Naive B cell (primary cell): ENCODE results near the gene DENND5B. TPM values are rescaled to one million over a fixed set of nuclear protein-coding genes. Genes with fewer than 3 reads are reported as not detected.
A peak's percentile ranks its signal among the peaks of the same experiment; 100 is the strongest.
"Not testable (repeated sequence)": the region's sequence is repeated elsewhere in the genome, so short reads cannot be mapped to it uniquely, and the experiment has no call there.

ENCODE experiments used
- ATAC-seq, 2 donors: fragments of 150-1000 bp; cut with Tn5 transposase; 2 replicates each; pipeline ENCODE4 v1.10.0; 2021; ENCODE audit warnings: low read depth in 2 of 2, mild to moderate bottlenecking in 2 of 2, moderate library complexity in 2 of 2
- DNase-seq: peaks from one replicate; pipeline ENCODE4 v3.0.0; 2022
- H3K27ac Mint-ChIP-seq, 6 donors: one replicate each; pipeline ENCODE4 v1.8.0; 2020 to 2022; ENCODE audit warnings: mild to moderate bottlenecking in 6 of 6, mixed read lengths in 6 of 6, moderate library complexity in 5 of 6, inconsistent platforms in 2 of 6
- H3K27me3 Mint-ChIP-seq, 3 donors: one replicate each; pipeline ENCODE4 v1.8.0; 2021 to 2022; ENCODE audit warnings: mixed read lengths in 3 of 3, mild to moderate bottlenecking in 1 of 3
- H3K36me3 Mint-ChIP-seq, 2 donors: one replicate each; pipeline ENCODE4 v1.8.0; 2020 to 2022; ENCODE audit warnings: mixed read lengths in 2 of 2, inconsistent platforms in 1 of 2, mild to moderate bottlenecking in 1 of 2
- H3K4me1 Mint-ChIP-seq, 3 donors: one replicate each; pipeline ENCODE4 v1.8.0; 2020 to 2022; ENCODE audit warnings: mixed read lengths in 3 of 3, inconsistent platforms in 1 of 3, mild to moderate bottlenecking in 1 of 3, moderate library complexity in 1 of 3
- H3K4me3 Mint-ChIP-seq, 8 donors: one replicate each; pipeline ENCODE4 v1.8.0; 2020 to 2022; ENCODE audit warnings: mild to moderate bottlenecking in 8 of 8, mixed read lengths in 8 of 8, moderate library complexity in 8 of 8, inconsistent platforms in 2 of 8
- H3K9me3 Mint-ChIP-seq, 7 donors: one replicate each; pipeline ENCODE4 v1.8.0; 2020 to 2022; ENCODE audit warnings: mixed read lengths in 7 of 7, mild to moderate bottlenecking in 5 of 7, inconsistent platforms in 2 of 7, moderate library complexity in 1 of 7
- polyA plus RNA-seq, 6 donors: library from polyadenylated mRNA; unstranded; fragments of 300-500 nt; fragmentation: Illumina TruSeq; gene quantifications; one replicate each; pipeline ENCODE4 v1.2.3, GENCODE V29; 2021; ENCODE audit warnings: low read depth in 6 of 6

Gene DENND5B
- polyA plus RNA-seq, 6 donors from 2014 or later: 13.4 to 41.8 (median 30.5) TPM

- Mint-ChIP-seq H3K4me3 (no peak overlapping the region), H3K27ac (no peak overlapping the region), H3K9me3 (no peaks in the 10 kb centered on the region), H3K36me3 (peaks cover 16 to 21% of the 10 kb centered on the region in 2 donors), H3K4me1 (peaks cover 25 to 33% (median 32%) of the 10 kb centered on the region in 3 donors), H3K27me3 (no peaks in the 10 kb centered on the region)
- ATAC-seq (no peak), DNase-seq (no peak)
Measured at GRCh38 chr12:31485571-31485970, 105.4 kb downstream of the DENND5B start.

- Mint-ChIP-seq H3K27ac (peak overlapping the region in 3 of 6 donors; percentile 1 to 59 (median 30)), H3K4me1 (peaks cover 41 to 49% (median 44%) of the 10 kb centered on the region in 3 donors), H3K27me3 (no peaks in the 10 kb centered on the region), H3K4me3 (no peak overlapping the region), H3K9me3 (no peaks in the 10 kb centered on the region), H3K36me3 (peaks cover 0 to 6% of the 10 kb centered on the region in 2 donors)
- no peak for DNase-seq
- no peak for ATAC-seq
Measured at GRCh38 chr12:31482816-31483215, 108.1 kb downstream of the DENND5B start.

GRCh38 chr12:31481415-31481814 lies 109.5 kb downstream of the DENND5B start:
- DNase-seq (no peak), ATAC-seq (no peak)
- Mint-ChIP-seq H3K9me3 (no peaks in the 10 kb centered on the region), H3K4me3 (no peak overlapping the region), H3K4me1 (peaks cover 44 to 61% (median 48%) of the 10 kb centered on the region in 3 donors), H3K36me3 (peaks cover 0 to 4% of the 10 kb centered on the region in 2 donors), H3K27ac (peak overlapping the region in 4 of 6 donors; percentile 8 to 66 (median 43)), H3K27me3 (no peaks in the 10 kb centered on the region)

GRCh38 chr12:31479516-31480210 lies 111.3 kb downstream of the DENND5B start:
- Mint-ChIP-seq H3K4me1 (peaks cover 51 to 66% (median 53%) of the 10 kb centered on the region in 3 donors), H3K36me3 (no peaks in the 10 kb centered on the region), H3K9me3 (peaks cover 0 to 2% (median 0%) of the 10 kb centered on the region in 7 donors), H3K27me3 (no peaks in the 10 kb centered on the region), H3K4me3 (peak overlapping the region in 2 of 8 donors; percentile 42 to 56), H3K27ac (peak overlapping the region in 2 of 6 donors; percentile 53 to 57)
- ATAC-seq: peak; percentile 58 to 61
- no peak for DNase-seq

GRCh38 chr12:31478898-31479297 lies 112.0 kb downstream of the DENND5B start:
- DNase-seq (no peak), ATAC-seq (no peak)
- H3K27ac Mint-ChIP-seq: peak overlapping the region in 3 of 6 donors; percentile 7 to 58 (median 26)
- H3K27me3 Mint-ChIP-seq: no peaks in the 10 kb centered on the region
- peaks cover 50 to 66% (median 51%) of the 10 kb centered on the region in 3 donors for H3K4me1 Mint-ChIP-seq
- H3K4me3 Mint-ChIP-seq: no peak overlapping the region
- H3K9me3 Mint-ChIP-seq: peaks cover 0 to 2% (median 0%) of the 10 kb centered on the region in 7 donors
- H3K36me3 Mint-ChIP-seq: no peaks in the 10 kb centered on the region

GRCh38 chr12:31478425-31478824 lies 112.5 kb downstream of the DENND5B start:
- no peaks in the 10 kb centered on the region for H3K27me3 Mint-ChIP-seq
- peaks cover 50 to 66% (median 51%) of the 10 kb centered on the region in 3 donors for H3K4me1 Mint-ChIP-seq
- ATAC-seq (no peak), DNase-seq (no peak)
- peaks cover 0 to 2% (median 0%) of the 10 kb centered on the region in 7 donors for H3K9me3 Mint-ChIP-seq
- H3K4me3 Mint-ChIP-seq: peak overlapping the region in 2 of 8 donors; percentile 13 to 59
- no peaks in the 10 kb centered on the region for H3K36me3 Mint-ChIP-seq
- H3K27ac Mint-ChIP-seq: peak overlapping the region in 3 of 6 donors; percentile 7 to 87 (median 58)

- no peaks in the 10 kb centered on the region for H3K36me3 Mint-ChIP-seq
- no peak for DNase-seq
- H3K27ac Mint-ChIP-seq: peak overlapping the region in 3 of 6 donors; percentile 25 to 34 (median 32)
- peaks cover 0 to 2% (median 0%) of the 10 kb centered on the region in 7 donors for H3K9me3 Mint-ChIP-seq
- no peaks in the 10 kb centered on the region for H3K27me3 Mint-ChIP-seq
- H3K4me3 Mint-ChIP-seq: peak overlapping the region in 1 of 8 donors; percentile 33
- no peak for ATAC-seq
- H3K4me1 Mint-ChIP-seq: peaks cover 45 to 64% (median 47%) of the 10 kb centered on the region in 3 donors
Measured at GRCh38 chr12:31477687-31478086, 113.2 kb downstream of the DENND5B start.

GRCh38 chr12:31476437-31476836 lies 114.5 kb downstream of the DENND5B start:
- Mint-ChIP-seq H3K9me3 (peaks cover 0 to 2% (median 0%) of the 10 kb centered on the region in 7 donors), H3K4me3 (no peak overlapping the region), H3K27ac (peak overlapping the region in 1 of 6 donors; percentile 91), H3K4me1 (peaks cover 34 to 53% (median 41%) of the 10 kb centered on the region in 3 donors), H3K36me3 (no peaks in the 10 kb centered on the region), H3K27me3 (no peaks in the 10 kb centered on the region)
- DNase-seq: no peak
- no peak for ATAC-seq

- H3K27me3 Mint-ChIP-seq, ATAC-seq: not testable (repeated sequence)
- H3K4me1 Mint-ChIP-seq: peaks cover 29 to 51% (median 37%) of the 10 kb centered on the region in 3 donors
Measured at GRCh38 chr12:31475610-31476009, 115.3 kb downstream of the DENND5B start.

GRCh38 chr12:31474751-31475150 lies 116.2 kb downstream of the DENND5B start:
- Mint-ChIP-seq H3K36me3 (no peaks in the 10 kb centered on the region), H3K4me3 (no peak overlapping the region), H3K27me3 (no peaks in the 10 kb centered on the region), H3K27ac (peak overlapping the region in 1 of 6 donors; percentile 9), H3K4me1 (peaks cover 22 to 46% (median 30%) of the 10 kb centered on the region in 3 donors), H3K9me3 (peaks cover 0 to 2% (median 0%) of the 10 kb centered on the region in 7 donors)
- no peak for ATAC-seq
- no peak for DNase-seq

More at GRCh38 chr12:31475610-31476009, 115.3 kb downstream of the DENND5B start:
- not testable (repeated sequence) for H3K9me3 Mint-ChIP-seq, DNase-seq, H3K36me3 Mint-ChIP-seq
- Mint-ChIP-seq H3K27ac (peak overlapping the region in 1 of 6 donors; percentile 32), H3K4me3 (peak overlapping the region in 4 of 8 donors; percentile 27 to 73 (median 50))

- ATAC-seq: no peak
- H3K4me1 Mint-ChIP-seq: peaks cover 7 to 23% (median 21%) of the 10 kb centered on the region in 3 donors
Measured at GRCh38 chr12:31471823-31472222, 119.1 kb downstream of the DENND5B start.

GRCh38 chr12:31471051-31471450 lies 119.9 kb downstream of the DENND5B start:
- H3K27ac Mint-ChIP-seq: no peak overlapping the region
- no peaks in the 10 kb centered on the region for H3K27me3 Mint-ChIP-seq
- ATAC-seq: no peak
- H3K36me3 Mint-ChIP-seq: peaks cover 0 to 1% of the 10 kb centered on the region in 2 donors
- H3K9me3 Mint-ChIP-seq: peaks cover 0 to 2% (median 0%) of the 10 kb centered on the region in 7 donors
- no peak for DNase-seq
- H3K4me3 Mint-ChIP-seq: no peak overlapping the region
- H3K4me1 Mint-ChIP-seq: peaks cover 3 to 15% (median 15%) of the 10 kb centered on the region in 3 donors

More at GRCh38 chr12:31471823-31472222, 119.1 kb downstream of the DENND5B start:
- Mint-ChIP-seq H3K27me3 (no peaks in the 10 kb centered on the region), H3K9me3 (peaks cover 0 to 2% (median 0%) of the 10 kb centered on the region in 7 donors), H3K27ac (peak overlapping the region in 1 of 6 donors; percentile 27), H3K4me3 (no peak overlapping the region), H3K36me3 (no peaks in the 10 kb centered on the region)
- DNase-seq: no peak

- DNase-seq (no peak), ATAC-seq (no peak)
- Mint-ChIP-seq H3K27me3 (no peaks in the 10 kb centered on the region), H3K27ac (no peak overlapping the region), H3K4me3 (no peak overlapping the region), H3K9me3 (peaks cover 0 to under 1% (median 0%) of the 10 kb centered on the region in 7 donors), H3K36me3 (peaks cover 0 to 7% of the 10 kb centered on the region in 2 donors), H3K4me1 (peaks cover 6 to 14% (median 11%) of the 10 kb centered on the region in 3 donors)
Measured at GRCh38 chr12:31470459-31470858, 120.5 kb downstream of the DENND5B start.

GRCh38 chr12:31466768-31467167 lies 124.2 kb downstream of the DENND5B start:
- DNase-seq (no peak), ATAC-seq (no peak)
- H3K27ac Mint-ChIP-seq: peak overlapping the region in 2 of 6 donors; percentile 16 to 66
- no peaks in the 10 kb centered on the region for H3K9me3 Mint-ChIP-seq
- no peak overlapping the region for H3K4me3 Mint-ChIP-seq
- peaks cover 8 to 27% (median 9%) of the 10 kb centered on the region in 3 donors for H3K4me1 Mint-ChIP-seq
- peaks cover 0 to 8% of the 10 kb centered on the region in 2 donors for H3K36me3 Mint-ChIP-seq
- no peaks in the 10 kb centered on the region for H3K27me3 Mint-ChIP-seq
